ENCODE results near the gene PPP6R1.

Gene PPP6R1, protein sequence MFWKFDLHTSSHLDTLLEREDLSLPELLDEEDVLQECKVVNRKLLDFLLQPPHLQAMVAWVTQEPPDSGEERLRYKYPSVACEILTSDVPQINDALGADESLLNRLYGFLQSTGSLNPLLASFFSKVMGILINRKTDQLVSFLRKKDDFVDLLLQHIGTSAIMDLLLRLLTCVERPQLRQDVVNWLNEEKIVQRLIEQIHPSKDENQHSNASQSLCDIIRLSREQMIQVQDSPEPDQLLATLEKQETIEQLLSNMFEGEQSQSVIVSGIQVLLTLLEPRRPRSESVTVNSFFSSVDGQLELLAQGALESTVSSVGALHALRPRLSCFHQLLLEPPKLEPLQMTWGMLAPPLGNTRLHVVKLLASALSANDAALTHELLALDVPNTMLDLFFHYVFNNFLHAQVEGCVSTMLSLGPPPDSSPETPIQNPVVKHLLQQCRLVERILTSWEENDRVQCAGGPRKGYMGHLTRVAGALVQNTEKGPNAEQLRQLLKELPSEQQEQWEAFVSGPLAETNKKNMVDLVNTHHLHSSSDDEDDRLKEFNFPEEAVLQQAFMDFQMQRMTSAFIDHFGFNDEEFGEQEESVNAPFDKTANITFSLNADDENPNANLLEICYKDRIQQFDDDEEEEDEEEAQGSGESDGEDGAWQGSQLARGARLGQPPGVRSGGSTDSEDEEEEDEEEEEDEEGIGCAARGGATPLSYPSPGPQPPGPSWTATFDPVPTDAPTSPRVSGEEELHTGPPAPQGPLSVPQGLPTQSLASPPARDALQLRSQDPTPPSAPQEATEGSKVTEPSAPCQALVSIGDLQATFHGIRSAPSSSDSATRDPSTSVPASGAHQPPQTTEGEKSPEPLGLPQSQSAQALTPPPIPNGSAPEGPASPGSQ

DNA sequence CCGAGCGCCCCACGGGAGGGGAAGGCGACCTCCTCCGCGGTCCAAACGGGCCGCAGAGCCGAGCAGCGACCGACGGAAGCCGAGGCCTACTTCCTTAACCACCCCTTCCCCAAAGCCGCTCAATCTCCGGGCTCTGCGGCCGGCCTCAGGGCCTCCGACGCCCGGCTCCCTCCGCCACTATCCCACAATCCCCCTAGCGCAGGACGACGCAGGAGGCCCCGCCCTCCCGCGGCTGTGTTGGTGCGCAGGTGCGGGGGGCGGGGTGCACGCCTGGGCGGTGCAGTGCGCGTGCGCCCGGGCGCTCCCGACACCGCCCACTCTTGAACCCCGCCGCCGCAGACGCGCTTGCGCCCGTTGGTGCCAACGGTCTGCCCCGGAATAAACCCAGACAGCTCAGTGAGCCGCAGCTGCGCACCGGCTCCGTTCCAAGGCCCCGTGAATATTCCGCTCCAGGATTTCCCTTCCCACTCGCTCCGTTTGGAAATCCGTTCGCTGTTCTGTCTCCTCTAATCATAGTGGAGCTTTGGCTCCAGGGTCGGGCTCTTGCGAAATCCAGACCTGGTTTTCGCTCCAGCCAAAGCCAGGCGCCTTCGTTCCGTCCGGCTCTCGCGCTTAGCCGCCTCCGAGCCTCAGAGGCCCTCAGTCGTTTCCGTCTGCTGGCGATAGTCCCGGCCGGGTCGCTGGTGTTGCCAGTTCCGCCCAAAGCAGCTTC lies at the start of gene PPP6R1:
Gene PPP6R1 (minus strand): TSS at position 190 of the 712 bp plus-strand sequence. CDS start 11,914 bp downstream, outside the sequence.
- DNase-seq: peak; percentile 98

DNA sequence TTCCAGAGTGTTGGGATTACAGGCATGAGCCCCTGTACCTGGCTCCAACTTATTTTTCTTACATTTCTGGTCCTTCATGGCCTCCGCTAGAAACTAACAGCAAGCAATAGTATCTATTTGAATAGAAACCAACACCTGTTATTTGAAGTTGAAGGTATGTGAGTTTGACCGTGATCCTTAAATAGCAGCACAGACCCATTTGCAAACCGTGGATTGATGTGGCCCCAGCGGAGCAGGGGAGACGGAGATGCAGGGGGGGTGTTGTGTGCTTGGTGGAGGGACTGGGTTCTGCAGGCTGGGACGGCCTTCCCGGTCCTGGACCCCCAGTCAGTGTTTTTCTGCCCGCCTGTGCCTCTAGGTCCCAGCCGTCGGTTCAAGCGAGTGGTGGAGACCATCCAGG lies 49.5 kb upstream of the PPP6R1 start:
- no peak for DNase-seq

DNA sequence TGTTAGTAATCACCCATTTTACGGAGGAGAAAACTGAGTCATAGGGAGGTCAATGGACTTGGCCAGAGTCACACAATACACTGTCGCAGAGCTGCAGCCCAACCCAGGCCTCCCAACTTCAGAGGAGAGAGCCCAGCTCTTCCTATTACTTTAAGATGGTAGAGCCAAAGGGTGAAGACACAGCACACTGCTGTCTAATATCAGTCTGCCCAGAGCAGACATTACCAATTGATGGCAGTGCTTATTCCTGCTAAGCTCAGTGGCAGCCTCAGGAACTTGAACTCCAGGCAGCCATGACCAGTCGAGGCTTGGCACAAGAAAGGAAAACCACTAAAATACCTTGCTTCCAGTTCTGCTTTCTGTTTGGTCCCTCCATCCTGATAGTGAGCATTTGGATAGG lies 47.9 kb upstream of the PPP6R1 start:
- DNase-seq: no peak

DNA sequence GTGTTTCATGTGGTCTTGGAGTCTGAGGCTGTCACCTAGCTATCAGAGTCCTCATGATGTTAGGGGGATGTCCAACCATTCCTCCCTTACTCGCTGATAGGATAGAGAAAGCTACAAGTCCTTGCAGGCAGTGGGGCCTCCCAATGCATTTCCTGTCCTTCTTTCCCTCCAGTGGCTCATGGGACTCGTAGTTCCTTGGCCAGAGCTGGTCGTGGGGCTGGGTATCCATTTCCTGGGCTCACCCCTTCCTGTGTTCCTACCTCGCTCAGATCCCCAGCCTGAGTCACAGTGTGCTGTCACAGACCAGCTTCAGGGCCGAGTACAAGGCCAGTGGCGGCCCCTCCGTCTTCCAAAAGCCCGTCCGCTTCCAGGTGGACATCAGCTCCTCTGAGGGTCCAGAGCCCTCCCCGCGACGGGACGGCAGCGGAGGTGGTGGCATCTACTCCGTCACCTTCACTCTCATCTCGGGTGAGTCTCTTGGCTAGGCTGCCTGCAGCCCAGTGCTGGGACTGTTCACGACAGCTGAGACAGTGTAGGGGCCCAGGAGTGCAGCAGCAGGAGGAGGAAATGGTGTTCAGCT lies 47.3 kb upstream of the PPP6R1 start:
- no peak for DNase-seq

DNA sequence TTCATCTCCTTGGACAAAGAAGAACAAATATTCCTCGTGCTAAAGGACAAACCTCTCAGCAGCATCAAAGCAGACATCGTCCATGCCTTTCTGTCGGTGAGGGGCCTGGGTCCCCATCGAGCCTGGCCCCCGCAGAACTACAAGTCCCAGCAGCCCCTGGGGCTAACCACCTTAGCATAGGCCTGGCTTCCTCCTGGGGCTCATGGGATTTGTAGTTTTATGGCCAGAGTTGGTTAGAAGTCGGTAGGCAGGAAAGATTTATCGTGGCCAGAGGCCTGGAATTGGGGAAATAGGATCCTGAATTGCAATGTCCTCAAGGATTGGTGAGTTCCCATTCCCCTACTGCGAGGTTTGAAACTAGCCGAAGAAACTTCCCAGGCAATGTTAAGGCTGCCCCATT lies 46.7 kb upstream of the PPP6R1 start:
- DNase-seq: peak; percentile 82

DNA sequence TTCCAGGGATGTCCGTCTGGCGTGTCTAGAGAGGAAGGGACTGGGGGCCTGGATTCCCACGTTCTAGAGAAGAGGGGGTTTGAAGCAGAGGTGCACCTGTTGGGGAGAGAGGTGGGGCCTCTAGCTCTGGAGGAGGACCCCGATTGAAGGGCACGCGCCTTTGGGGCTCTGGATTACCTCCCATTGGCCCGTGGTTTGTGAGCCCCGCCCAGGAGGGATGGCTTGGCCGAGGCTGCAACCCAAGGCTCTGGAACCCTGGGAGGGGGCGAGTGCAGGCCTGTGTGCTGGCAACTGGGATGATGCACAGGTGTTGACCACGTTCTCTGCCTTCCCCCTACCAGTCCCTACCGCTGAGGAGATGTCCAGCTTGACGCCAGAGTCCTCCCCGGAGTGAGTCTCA lies 46.2 kb upstream of the PPP6R1 start:
- DNase-seq: no peak

DNA sequence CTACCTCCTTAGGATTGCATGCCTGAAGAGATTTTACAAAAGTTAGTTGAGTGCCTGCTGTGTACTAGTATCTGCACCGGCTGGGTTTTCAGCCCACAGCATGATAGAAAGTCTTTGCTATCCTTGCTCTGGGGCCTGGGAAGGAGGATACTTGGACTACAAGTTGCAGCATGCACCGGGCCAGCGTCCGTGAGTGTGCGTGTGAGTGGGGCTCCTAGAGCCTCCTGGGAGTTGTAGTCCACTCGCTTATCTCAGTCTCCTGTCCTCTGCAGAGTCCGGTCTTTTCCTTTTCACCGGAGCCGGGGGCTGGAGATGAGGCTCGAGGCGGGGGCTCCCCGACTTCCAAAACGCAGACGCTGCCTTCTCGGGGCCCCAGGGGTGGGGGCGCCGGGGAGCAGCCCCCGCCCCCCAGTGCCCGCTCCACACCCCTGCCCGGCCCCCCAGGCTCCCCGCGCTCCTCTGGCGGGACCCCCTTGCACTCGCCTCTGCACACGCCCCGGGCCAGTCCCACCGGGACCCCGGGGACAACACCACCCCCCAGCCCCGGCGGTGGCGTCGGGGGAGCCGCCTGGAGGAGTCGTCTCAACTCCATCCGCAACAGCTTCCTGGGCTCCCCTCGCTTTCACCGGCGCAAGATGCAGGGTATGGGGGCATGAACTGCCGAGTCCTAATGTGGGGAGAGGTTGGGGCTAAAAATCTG lies 45.6 kb upstream of the PPP6R1 start:
- peak; percentile 75 for DNase-seq

DNA sequence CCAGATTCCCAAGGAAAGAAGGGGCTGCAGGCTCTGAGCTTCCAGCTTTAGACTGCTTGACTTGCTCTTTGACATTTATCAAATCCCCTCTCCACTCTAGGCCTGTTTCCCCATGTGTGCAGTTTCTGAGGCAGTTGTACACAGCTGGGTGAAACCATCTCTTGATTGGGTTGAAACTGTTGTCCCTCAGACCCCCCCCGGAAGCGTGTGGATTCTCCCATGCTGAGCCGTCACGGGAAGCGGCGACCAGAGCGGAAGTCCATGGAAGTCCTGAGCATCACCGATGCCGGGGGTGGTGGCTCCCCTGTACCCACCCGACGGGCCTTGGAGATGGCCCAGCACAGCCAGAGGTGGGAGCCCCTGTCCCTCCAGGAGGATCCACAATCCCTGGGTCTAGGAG lies 44.7 kb upstream of the PPP6R1 start:
- DNase-seq: no peak

DNA sequence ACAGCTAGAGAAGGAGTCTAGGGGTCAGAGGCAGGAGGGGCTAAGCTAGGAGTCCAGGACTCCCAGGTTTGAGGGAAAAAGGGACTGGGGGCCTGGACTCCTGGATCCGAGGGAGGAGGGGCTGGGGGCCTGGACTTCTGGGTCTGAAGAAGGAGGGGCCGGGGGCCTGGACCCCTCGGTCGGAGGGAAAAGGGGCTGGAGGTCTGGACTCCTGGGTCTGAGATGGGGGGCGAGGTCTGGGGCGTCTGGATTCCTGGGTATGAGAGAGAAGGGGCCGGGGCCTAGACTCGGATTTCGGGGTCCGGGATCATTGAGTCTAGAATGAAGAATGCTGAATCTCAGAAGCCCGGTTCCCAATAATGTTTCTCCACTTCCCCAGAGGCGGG lies 43.5 kb upstream of the PPP6R1 start:
- no peak for DNase-seq

DNA sequence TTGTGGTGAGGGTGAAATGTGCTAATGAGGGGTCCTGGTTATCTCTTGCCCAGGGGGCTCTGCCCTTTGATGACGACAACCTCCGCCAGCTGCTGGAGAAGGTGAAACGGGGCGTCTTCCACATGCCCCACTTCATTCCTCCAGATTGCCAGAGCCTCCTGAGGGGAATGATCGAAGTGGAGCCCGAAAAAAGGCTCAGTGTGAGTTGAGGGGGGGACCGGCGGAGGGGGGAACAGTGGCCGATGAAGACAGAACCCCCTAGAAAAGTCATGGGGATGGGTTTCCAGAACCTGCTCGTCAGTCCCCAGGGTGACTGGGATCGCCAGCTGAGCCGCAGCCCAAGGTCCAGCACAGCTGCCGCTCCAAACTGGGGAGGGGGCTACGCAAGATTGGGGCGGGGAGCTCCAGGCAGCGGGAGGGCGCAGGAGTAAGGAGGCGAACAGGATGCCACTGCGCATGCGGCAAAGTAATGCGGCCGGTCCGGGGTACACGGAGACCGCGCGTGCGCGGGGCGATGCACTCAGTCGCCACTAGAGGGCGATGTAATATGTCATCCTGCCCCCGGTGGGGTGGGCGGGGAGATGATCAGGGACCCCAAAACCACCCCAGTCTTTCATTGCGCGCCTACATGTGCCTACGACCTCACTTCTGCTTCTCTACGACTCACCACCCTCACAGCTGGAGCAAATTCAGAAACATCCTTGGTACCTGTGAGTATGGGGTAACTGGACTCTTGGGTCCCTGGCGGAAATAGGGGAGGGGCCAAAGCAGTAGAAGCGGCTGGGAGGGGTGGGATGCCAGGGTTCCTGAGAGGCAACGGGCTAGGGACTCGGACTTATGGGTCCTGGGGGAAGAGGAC lies 42.9 kb upstream of the PPP6R1 start:
- peak; percentile 94 for DNase-seq

DNA sequence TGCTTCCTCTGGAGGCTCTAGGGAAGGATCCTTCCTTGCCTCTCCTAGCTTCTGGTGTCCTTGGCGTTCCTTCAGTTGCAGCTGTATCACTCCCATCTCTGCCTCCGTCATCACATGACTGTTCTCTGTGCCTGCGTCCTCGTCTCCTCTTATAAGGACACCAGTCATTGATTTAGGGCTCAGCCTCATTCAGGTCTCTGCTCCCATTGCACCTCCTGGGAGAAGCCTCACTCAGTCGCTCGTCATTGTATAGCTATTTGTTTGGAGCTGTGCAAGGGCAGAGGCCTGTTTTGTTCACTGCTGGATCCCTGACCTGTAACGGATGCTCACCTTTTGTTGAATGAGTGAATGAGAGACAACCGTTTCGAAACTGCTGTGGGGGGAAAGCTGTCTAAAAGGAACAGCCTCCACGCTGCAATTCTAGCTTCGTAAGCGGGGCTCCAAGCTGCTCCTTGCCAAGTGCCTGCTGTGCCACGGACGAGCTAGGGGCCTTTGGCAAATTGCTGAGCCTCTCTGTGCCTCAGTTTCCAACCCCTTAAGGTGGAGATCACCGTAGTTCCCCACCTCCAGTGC lies 42.2 kb upstream of the PPP6R1 start:
- no peak for DNase-seq

DNA sequence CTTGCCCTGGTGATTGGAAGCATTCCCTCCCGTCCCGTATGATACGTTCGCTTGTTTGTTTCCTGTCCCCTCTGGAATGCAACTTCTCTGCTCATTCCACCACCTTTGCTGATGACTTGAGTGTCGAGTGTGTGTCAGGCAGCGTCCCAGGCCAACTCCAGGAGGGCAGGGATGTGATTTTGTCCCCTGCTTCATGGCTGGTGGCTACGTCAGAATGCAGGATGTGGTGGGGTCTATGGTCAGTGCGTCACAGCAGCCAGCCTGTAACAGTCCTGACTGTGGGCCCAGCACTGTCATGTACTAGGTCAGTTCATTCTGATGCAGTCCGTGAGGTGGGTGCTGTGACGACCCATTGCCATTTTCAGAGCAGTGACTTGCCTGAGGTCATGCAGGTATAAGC lies 41.2 kb upstream of the PPP6R1 start:
- DNase-seq: no peak

DNA sequence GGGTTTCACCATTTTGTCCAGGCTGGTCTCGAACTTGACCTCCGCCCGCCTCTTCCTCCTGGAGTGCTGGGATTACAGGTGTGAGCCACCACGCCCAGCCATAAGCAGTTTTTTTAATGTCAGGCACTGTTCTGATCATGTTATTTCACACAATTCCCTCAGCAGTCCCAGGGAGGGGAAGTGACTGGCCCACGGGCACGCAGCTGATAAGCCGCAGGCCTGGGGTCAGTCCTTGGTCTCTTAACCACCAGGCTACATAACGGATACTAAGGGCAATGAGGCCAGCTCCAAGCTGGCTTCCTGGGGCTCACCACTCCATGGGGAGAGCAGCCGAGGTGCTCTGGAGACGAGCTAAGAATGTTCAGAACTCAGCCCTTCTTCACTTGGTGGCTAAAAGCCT lies 38.5 kb upstream of the PPP6R1 start:
- DNase-seq: peak; percentile 9

DNA sequence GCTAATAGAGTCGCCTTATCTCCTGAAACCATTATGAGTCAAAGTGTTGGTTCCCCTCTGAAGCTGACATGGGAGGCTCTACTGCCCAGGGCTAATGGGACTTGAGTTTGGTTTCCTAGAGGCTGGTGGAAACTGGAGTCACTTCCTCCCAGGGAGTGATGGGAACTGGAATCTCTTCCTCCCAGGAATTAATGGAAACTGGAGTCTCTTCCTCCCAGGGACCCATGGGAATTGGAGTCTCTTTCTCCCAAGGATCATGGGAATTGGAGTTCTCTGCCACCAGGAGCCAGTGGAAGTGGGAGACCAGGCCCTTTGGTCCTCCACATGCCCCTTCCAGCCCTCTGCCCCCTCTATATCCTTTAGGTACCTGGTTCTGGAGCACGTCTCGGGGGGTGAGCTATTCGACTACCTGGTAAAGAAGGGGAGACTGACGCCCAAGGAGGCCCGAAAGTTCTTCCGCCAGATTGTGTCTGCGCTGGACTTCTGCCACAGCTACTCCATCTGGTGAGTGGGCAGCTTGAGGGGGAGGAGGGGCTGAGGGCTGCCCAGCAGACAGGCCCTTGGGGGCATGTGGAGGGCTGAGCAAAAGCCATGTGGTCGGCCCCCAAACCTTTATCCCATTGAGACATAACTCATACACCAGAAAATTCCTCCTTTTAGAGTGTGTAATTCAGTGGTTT lies 30.4 kb upstream of the PPP6R1 start:
- no peak for DNase-seq

DNA sequence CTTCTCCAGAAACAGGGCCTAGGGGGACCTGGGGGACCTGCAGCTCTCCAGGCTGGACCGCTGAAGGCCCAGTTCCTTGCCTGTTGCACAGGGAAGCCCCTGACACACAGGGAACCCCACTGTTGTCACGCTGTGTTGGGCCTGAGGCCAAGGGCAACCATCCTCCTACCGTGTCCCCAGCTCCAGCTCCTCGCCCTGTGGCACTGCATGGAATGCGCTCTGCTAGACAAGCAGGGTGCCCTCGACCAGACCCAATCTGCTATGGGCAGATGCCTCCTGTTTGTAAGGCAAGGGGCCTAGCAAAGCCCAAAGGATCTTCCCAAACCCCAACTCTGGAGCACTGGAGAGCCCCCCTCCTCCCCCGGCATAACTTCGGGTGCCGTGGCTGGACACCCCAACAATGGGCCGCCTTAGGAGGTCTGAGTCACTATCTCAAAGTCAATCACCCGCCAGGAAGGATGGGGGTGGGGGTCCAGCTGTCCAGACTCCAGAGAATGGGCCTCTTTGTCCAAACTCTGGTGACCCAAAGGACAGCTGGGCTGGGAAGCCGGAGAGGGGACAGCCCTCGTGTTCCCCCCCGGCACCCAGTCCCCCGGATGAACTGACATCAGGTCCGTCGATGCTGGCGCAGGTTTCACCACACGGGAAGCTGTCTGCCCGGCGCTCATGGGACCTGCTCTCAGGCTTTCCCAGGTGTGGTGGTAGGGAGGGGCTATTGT lies 28.7 kb upstream of the PPP6R1 start:
- DNase-seq: no peak

DNA sequence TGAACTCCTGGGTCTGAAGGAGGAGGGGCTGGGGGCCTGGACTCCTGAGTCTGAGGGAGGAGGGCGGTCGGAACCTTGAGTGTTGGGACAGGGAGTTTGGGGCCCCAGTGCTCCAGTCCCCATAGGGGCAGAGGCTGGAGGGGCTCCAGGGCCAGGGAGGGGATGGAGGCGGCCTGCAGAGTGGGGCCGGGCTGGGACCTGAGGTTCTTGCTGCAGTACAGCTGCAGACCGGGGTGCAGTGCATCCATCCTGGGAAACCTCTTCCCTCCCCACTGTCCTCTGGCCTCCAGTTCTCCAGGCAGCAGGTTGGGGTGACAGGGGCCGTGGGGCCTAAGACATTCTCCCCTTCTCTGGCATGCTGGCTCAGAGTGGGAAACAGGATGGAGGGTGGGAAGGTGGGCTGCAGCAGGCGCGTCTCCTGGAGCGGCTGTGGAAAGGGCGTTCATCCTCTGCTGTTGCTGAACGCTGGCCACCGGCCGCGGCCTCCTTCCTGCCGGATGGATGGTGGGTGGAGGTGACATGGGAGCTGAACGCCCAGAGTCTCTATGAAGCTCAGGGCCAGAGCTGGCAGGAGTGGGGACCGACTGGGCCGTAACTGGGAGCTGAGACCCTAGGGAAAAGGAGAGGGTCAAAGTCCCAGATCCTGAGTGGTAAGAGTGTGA lies 26.5 kb upstream of the PPP6R1 start:
- DNase-seq: no peak

DNA sequence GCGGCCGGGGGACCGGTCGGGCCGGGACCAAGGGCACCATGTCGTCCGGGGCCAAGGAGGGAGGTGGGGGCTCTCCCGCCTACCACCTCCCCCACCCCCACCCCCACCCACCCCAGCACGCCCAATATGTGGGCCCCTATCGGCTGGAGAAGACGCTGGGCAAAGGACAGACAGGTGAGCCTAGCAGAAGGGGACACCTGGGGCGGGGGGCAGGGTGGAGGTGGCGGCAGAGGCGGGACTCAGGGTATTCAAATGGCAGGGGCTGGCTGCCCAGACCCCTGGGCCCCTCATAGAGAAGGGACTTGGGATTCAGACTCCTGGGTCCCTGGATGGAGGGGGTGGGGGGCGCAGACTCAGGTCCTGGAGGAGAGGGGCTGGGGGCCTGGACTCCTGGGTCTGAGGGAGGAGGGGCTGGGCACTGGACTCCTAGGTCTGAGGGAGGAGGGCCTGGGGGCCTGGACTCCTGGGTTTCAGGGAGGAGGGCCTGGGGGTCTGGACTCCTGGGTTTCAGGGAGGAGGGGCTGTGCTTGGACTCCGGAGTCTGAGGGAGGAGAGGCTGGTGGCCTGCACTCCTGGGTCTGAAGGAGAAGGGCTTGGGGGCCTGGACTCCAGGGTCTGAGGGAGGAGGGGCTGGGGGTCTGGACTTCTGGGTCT lies 25.7 kb upstream of the PPP6R1 start:
- no peak for DNase-seq

DNA sequence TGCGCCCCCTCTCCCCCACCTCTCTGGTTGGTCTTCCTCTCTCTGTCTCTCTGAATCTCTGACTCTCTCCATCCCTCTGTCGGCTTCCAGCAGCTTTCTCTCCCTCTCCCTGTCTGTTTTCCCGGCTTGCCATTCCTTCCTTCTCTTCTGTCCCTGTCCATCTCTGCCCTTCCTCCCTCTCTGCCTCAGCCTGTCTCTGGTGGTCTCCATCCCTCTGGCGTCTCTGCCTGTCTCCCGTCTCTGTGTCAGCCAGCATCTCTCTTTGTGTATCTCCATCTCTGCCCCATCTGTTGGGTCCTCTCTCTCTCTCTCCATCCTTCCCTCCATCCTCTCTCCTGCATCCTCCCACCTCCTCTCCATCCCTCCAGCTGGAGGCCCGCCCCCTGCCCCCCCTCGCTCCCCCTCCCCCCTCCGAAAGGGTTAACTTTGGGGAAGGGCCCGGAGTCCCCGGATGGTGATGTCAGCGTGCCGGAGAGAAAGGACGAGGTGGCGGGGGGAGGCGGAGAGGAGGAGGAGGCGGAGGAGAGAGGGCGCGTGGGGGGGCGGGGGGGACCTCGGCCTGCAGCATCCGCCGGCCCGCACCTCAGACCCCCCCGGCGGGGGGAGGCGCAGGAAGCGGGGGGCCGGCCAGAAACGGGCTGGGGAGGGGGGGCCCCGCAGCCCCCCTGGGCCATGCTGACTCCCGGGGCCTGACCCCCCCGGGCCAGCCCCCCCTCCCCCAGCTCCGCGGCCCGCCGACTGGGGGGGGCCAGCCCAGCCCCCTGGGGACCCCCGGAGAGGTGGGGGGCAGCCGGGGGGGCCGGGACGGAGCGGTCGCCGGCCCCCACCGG lies 24.9 kb upstream of the PPP6R1 start, which contains the start of gene BRSK1:
Gene BRSK1 (plus strand): TSS at position 450 of the 830 bp plus-strand sequence. CDS start 446 bp downstream, outside the sequence.
- no peak for DNase-seq
